GM12878 (cell line): Measurements from ENCODE around the gene CNGB1. TPM values are rescaled to one million over a fixed set of nuclear protein-coding genes. Genes with fewer than 3 reads are reported as not detected.

Experiments used
- ATAC-seq: fragments of 200-7000 bp; cut with Tn5 transposase; 3 replicates; pipeline ENCODE4 v1.9.1; 2020; ENCODE audit warnings: mild to moderate bottlenecking, moderate library complexity
- BruUV-seq: library from RNA; stranded (reverse); fragments of 400-500 nt; replicated peaks from 2 replicates; lab custom pipeline; 2021; lab: Mats Ljungman, UMichigan
- CTCF ChIA-PET: fragments of 300-600 bp; sonication (Branson Sonifier 250); formaldehyde crosslinking; extraction: SDS; loops from one replicate; lab custom pipeline; 2021; ENCODE audit warnings: inconsistent platforms; lab: Yijun Ruan, JAX
- POLR2A ChIA-PET: fragments of 350-600 bp; formaldehyde crosslinking; extraction: SDS; loops from one replicate; lab custom pipeline; 2021; ENCODE audit warnings: inconsistent platforms; lab: Charles Lee
- RAD21 ChIA-PET: fragments of 300-600 bp; sonication (Branson Sonifier 250); formaldehyde crosslinking; loops from one replicate; lab custom pipeline; 2023; ENCODE audit warnings: antibody characterized with exemption; ENCODE audit not compliant: unreplicated experiment; lab: Charles Lee
- SMC1A ChIA-PET: fragments of 300-600 bp; sonication (Branson Sonifier 250); formaldehyde crosslinking; loops from one replicate; lab custom pipeline; 2023; ENCODE audit not compliant: unreplicated experiment, uncharacterized antibody; lab: Charles Lee
- DNase-seq: peaks from one replicate; pipeline ENCODE4 v3.0.0-alpha.2; 2011; ENCODE audit warnings: low read depth, low spot score
- FAIRE-seq: peaks from 3 replicates; lab custom pipeline; 2011; peaks lifted over from hg19 to GRCh38; lab: Jason Lieb, UNC
- H2AFZ ChIP-seq: 2 replicates; pipeline ENCODE4 v1.6.0; 2011; ENCODE audit warnings: low read depth, low read length, control low read depth; ENCODE audit not compliant: control insufficient read depth
- H3K27ac ChIP-seq: 2 replicates; pipeline ENCODE4 v1.5.1; 2011; ENCODE audit warnings: control low read depth; ENCODE audit not compliant: control insufficient read depth, insufficient read depth
- H3K27me3 ChIP-seq, 2 experiments: replicated peaks in 1 of 2; 2 replicates each; pipeline versions ENCODE4 v1.6.0 to v1.6.1; 2011; ENCODE audit warnings: low read length in 1 of 2; ENCODE audit not compliant: control insufficient read depth in 2 of 2, insufficient read depth in 2 of 2
- H3K36me3 ChIP-seq, 2 experiments: 2 replicates each; pipeline ENCODE4 v1.5.1; 2011; ENCODE audit warnings: low read length in 1 of 2; ENCODE audit not compliant: control insufficient read depth in 2 of 2, insufficient read depth in 2 of 2
- H3K4me1 ChIP-seq: 2 replicates; pipeline ENCODE4 v1.6.1; 2011; ENCODE audit warnings: mild to moderate bottlenecking, low read length, moderate library complexity, mixed read lengths; ENCODE audit not compliant: control insufficient read depth, insufficient read depth
- H3K4me2 ChIP-seq: 2 replicates; pipeline ENCODE4 v1.6.0; 2011; ENCODE audit warnings: control low read depth; ENCODE audit not compliant: control insufficient read depth, insufficient read depth
- H3K4me3 ChIP-seq: fragments of 200-600 bp; sonication (generic); 2 replicates; pipeline ENCODE4 v1.5.1; 2016
- H3K79me2 ChIP-seq: 2 replicates; pipeline ENCODE4 v1.6.0; 2011; ENCODE audit warnings: low read length; ENCODE audit not compliant: control insufficient read depth, insufficient read depth
- H3K9ac ChIP-seq: 2 replicates; pipeline ENCODE4 v1.8.0; 2011; ENCODE audit warnings: low read length, control low read depth, mixed read lengths; ENCODE audit not compliant: control insufficient read depth, insufficient read depth
- H3K9me3 ChIP-seq: replicated peaks from 3 replicates; pipeline ENCODE4 v1.5.1; 2011; ENCODE audit warnings: mild to moderate bottlenecking, low read length; ENCODE audit not compliant: control insufficient read depth, insufficient read depth
- H4K20me1 ChIP-seq: 2 replicates; pipeline ENCODE4 v1.6.0; 2011; ENCODE audit not compliant: control insufficient read depth, insufficient read depth
- IRF4 ChIP-seq: IDR thresholded peaks from 2 replicates; pipeline ENCODE4 v1.6.1; 2011; ENCODE audit warnings: low read depth, low read length
- MTA2 ChIP-seq: fragments of 450-650 bp; IDR thresholded peaks from 2 replicates; pipeline ENCODE4 v1.6.1; 2016; ENCODE audit warnings: low read depth, mild to moderate bottlenecking, moderate library complexity
- NFIC ChIP-seq: IDR thresholded peaks from 2 replicates; pipeline ENCODE4 v1.6.1; 2012; ENCODE audit warnings: low read depth, mild to moderate bottlenecking, inconsistent platforms, low read length, moderate library complexity
- NFYB ChIP-seq: IDR thresholded peaks from 2 replicates; pipeline ENCODE4 v1.6.1; 2011; ENCODE audit warnings: low read depth, mild to moderate bottlenecking, low read length, improper control_type of control experiment, moderate library complexity; ENCODE audit not compliant: insufficient read depth
- NR2C2 ChIP-seq: IDR thresholded peaks from 2 replicates; pipeline ENCODE4 v1.6.1; 2011; ENCODE audit warnings: borderline replicate concordance, low read depth; ENCODE audit not compliant: control insufficient read depth, insufficient read length
- PAX5 ChIP-seq: IDR thresholded peaks from 2 replicates; pipeline ENCODE4 v1.6.1; 2011; ENCODE audit warnings: low read depth, low read length, borderline replicate concordance
- POLR2AphosphoS2 ChIP-seq: IDR thresholded peaks from 2 replicates; pipeline ENCODE4 v1.6.1; 2011; ENCODE audit warnings: low read depth, mild to moderate bottlenecking, low read length, improper control_type of control experiment, moderate library complexity
- RAD21 ChIP-seq: IDR thresholded peaks from 2 replicates; pipeline ENCODE4 v1.6.1; 2011; ENCODE audit warnings: mild to moderate bottlenecking, low read depth, low read length, moderate library complexity; ENCODE audit not compliant: insufficient read depth
- RBBP5 ChIP-seq: fragments of 200-600 bp; sonication (generic); conservative IDR thresholded peaks from 2 replicates; pipeline ENCODE4 v1.6.1; 2016
- RELA ChIP-seq: fragments of 450-650 bp; IDR thresholded peaks from 2 replicates; pipeline ENCODE4 v1.8.0; 2014; ENCODE audit warnings: borderline replicate concordance; ENCODE audit not compliant: partially characterized antibody
- STAT1 ChIP-seq: fragments of 450-650 bp; conservative IDR thresholded peaks from 2 replicates; pipeline ENCODE4 v1.6.1; 2014; ENCODE audit warnings: antibody characterized with exemption, mild to moderate bottlenecking
- WGBS: methylation state at CpG from one replicate; pipeline ENCODE4 v1.1.6; 2016; ENCODE audit warnings: low lambda C conversion rate; ENCODE audit not compliant: insufficient replicate concordance, insufficient coverage; ENCODE audit errors: missing lambda C conversion rate; 5-methylcytosine and 5-hydroxymethylcytosine counted together
- in situ Hi-C: fragments of 300-500 bp; cut with MboI; formaldehyde crosslinking; loops from 9 replicates; pipeline ENCODE4 v1.14.3; 2018; ENCODE audit warnings: mixed read lengths
- intact Hi-C: fragments of 100-400 bp; cut with micrococcal nuclease; formaldehyde crosslinking; loops from one replicate; pipeline ENCODE4 v1.14.2; 2022; ENCODE audit not compliant: unreplicated experiment
- polyA plus RNA-seq, 11 experiments: library from polyadenylated mRNA; depleted of rRNA in 4 of 11; unstranded in 6 of 11; stranded (reverse) in 5 of 11; fragments of >200 nt; fragmentation: Nextera tagmentation in 4 of 11; fragmentation: Illumina TruSeq in 1 of 11; extraction: Ambion mirVana in 4 of 11; extraction: Trizol in 1 of 11; gene quantifications; 1 replicate in 1 of 11; 2 replicates in 10 of 11; pipeline versions ENCODE4 v1.2.1 to v1.2.3, GENCODE V29; 2011 to 2016; ENCODE audit warnings: inconsistent platforms in 2 of 11, missing spikeins in 2 of 11, low read depth in 1 of 11
- total RNA-seq, 4 experiments: library from RNA; depleted of rRNA in 3 of 4; stranded (reverse); fragments of >200 nt in 3 of 4; fragmentation: Illumina TruSeq in 1 of 4; extraction: Trizol in 1 of 4; gene quantifications; 2 replicates each; pipeline versions ENCODE4 v1.2.1 to v1.2.3, GENCODE V29; 2013 to 2021
- TF ChIP-seq, protein P1 (sequence below): fragments of 150-350 bp; IDR thresholded peaks from 2 replicates; pipeline ENCODE4 v1.6.1; 2016; ENCODE audit warnings: low read depth, low read length
- TF ChIP-seq, protein P2 (sequence below): IDR thresholded peaks from 2 replicates; pipeline ENCODE4 v1.6.1; 2012; ENCODE audit warnings: low read depth, low read length, improper control_type of control experiment
- TF ChIP-seq, protein P3 (sequence below): fragments of 450-650 bp; IDR thresholded peaks from 2 replicates; pipeline ENCODE4 v1.6.1; 2018; ENCODE audit warnings: mild to moderate bottlenecking, low read depth, moderate library complexity; ENCODE audit not compliant: partially characterized antibody
- TF ChIP-seq, protein P4 (sequence below): fragments of 150-350 bp; IDR thresholded peaks from 2 replicates; pipeline ENCODE4 v1.6.1; 2014; ENCODE audit warnings: mild to moderate bottlenecking, low read depth, low read length
- TF ChIP-seq, protein P5 (sequence below): IDR thresholded peaks from 2 replicates; pipeline ENCODE4 v1.6.1; 2012; ENCODE audit warnings: low read depth, low read length, improper control_type of control experiment

The CNGB1 gene
- total and polyA plus RNA-seq, 10 of the 15 experiments (the other 5 are each of a cell fraction or from before 2014, with no cell fraction given), result 0.03 TPM; not detected in 9

DNA sequence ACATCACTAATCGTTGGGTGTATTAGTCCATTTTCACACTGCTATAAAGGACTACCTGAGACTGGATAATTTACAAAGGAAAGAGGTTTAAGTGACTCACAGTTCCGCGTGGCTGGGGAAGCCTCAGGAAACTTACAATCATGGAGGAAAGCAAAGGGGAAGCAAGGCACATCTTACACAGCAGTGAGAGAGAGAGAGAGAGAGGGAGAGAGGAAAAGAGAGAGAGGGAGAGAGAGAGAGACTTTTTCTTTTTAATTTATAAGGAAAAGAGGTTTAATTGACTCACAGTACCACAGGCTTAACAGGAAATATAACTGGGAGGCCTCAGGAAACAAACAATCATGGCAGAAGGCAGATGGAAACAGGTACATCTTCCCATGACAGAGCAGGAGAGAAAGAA, 41.7 kb downstream of the CNGB1 start:
- Histone ChIP-seq H3K9me3 (no peaks in the 10 kb centered on the region; the same call in 2 of the 3 replicates), H3K9ac (no peak overlapping the region), H3K27me3 (no peaks in the 10 kb centered on the region; a peak in 2 of 4 replicates), H4K20me1 (no peaks in the 10 kb centered on the region), H2AFZ (no peak overlapping the region), H3K4me1 (no peaks in the 10 kb centered on the region), H3K4me3 (no peak overlapping the region), H3K4me2 (no peak overlapping the region), H3K79me2 (no peaks in the 10 kb centered on the region), H3K27ac (no peak overlapping the region), H3K36me3 (no peaks in the 10 kb centered on the region)
- in situ Hi-C loops (no loop called here), intact Hi-C loops (no loop called here)
- FAIRE-seq (no peak), DNase-seq (no peak), ATAC-seq (no peak)
- ChIA-PET SMC1A (no interaction called here), RAD21 (no interaction called here), CTCF (interaction anchor here (0.6 kb wide), 2 partner anchors 37 to 1277 kb away, joined by 3 read pairs; no protein-coding TSS in a partner anchor), POLR2A (interaction anchor here (0.5 kb wide), 1 partner anchor 1040 kb away, joined by 4 read pairs; no protein-coding TSS in a partner anchor)
- no TSS peak for BruUV-seq
- 67% methylated on average over 3 of the region's 3 CpGs for WGBS
- TF ChIP-seq RBBP5, result no peak
- no peak for TF ChIP-seq NR2C2
- no peak for TF ChIP-seq IRF4
- TF ChIP-seq PAX5, result no peak
- no peak for TF ChIP-seq STAT1
- TF ChIP-seq, protein P1, sequence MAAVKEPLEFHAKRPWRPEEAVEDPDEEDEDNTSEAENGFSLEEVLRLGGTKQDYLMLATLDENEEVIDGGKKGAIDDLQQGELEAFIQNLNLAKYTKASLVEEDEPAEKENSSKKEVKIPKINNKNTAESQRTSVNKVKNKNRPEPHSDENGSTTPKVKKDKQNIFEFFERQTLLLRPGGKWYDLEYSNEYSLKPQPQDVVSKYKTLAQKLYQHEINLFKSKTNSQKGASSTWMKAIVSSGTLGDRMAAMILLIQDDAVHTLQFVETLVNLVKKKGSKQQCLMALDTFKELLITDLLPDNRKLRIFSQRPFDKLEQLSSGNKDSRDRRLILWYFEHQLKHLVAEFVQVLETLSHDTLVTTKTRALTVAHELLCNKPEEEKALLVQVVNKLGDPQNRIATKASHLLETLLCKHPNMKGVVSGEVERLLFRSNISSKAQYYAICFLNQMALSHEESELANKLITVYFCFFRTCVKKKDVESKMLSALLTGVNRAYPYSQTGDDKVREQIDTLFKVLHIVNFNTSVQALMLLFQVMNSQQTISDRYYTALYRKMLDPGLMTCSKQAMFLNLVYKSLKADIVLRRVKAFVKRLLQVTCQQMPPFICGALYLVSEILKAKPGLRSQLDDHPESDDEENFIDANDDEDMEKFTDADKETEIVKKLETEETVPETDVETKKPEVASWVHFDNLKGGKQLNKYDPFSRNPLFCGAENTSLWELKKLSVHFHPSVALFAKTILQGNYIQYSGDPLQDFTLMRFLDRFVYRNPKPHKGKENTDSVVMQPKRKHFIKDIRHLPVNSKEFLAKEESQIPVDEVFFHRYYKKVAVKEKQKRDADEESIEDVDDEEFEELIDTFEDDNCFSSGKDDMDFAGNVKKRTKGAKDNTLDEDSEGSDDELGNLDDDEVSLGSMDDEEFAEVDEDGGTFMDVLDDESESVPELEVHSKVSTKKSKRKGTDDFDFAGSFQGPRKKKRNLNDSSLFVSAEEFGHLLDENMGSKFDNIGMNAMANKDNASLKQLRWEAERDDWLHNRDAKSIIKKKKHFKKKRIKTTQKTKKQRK, result no peak
- TF ChIP-seq, protein P2, sequence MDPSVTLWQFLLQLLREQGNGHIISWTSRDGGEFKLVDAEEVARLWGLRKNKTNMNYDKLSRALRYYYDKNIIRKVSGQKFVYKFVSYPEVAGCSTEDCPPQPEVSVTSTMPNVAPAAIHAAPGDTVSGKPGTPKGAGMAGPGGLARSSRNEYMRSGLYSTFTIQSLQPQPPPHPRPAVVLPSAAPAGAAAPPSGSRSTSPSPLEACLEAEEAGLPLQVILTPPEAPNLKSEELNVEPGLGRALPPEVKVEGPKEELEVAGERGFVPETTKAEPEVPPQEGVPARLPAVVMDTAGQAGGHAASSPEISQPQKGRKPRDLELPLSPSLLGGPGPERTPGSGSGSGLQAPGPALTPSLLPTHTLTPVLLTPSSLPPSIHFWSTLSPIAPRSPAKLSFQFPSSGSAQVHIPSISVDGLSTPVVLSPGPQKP, result no peak
- no peak for TF ChIP-seq NFIC
- TF ChIP-seq, protein P3, sequence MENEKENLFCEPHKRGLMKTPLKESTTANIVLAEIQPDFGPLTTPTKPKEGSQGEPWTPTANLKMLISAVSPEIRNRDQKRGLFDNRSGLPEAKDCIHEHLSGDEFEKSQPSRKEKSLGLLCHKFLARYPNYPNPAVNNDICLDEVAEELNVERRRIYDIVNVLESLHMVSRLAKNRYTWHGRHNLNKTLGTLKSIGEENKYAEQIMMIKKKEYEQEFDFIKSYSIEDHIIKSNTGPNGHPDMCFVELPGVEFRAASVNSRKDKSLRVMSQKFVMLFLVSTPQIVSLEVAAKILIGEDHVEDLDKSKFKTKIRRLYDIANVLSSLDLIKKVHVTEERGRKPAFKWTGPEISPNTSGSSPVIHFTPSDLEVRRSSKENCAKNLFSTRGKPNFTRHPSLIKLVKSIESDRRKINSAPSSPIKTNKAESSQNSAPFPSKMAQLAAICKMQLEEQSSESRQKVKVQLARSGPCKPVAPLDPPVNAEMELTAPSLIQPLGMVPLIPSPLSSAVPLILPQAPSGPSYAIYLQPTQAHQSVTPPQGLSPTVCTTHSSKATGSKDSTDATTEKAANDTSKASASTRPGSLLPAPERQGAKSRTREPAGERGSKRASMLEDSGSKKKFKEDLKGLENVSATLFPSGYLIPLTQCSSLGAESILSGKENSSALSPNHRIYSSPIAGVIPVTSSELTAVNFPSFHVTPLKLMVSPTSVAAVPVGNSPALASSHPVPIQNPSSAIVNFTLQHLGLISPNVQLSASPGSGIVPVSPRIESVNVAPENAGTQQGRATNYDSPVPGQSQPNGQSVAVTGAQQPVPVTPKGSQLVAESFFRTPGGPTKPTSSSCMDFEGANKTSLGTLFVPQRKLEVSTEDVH, result no peak
- TF ChIP-seq POLR2AphosphoS2, result no peak
- TF ChIP-seq, protein P4, sequence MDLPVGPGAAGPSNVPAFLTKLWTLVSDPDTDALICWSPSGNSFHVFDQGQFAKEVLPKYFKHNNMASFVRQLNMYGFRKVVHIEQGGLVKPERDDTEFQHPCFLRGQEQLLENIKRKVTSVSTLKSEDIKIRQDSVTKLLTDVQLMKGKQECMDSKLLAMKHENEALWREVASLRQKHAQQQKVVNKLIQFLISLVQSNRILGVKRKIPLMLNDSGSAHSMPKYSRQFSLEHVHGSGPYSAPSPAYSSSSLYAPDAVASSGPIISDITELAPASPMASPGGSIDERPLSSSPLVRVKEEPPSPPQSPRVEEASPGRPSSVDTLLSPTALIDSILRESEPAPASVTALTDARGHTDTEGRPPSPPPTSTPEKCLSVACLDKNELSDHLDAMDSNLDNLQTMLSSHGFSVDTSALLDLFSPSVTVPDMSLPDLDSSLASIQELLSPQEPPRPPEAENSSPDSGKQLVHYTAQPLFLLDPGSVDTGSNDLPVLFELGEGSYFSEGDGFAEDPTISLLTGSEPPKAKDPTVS, result no peak
- no peak for TF ChIP-seq RELA
- no peak for TF ChIP-seq MTA2
- no peak for TF ChIP-seq RAD21
- no peak for TF ChIP-seq NFYB
- TF ChIP-seq, protein P5, sequence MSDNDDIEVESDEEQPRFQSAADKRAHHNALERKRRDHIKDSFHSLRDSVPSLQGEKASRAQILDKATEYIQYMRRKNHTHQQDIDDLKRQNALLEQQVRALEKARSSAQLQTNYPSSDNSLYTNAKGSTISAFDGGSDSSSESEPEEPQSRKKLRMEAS, result no peak
